Adrenal gland (tissue), 5 donors: ENCODE data around the gene MUC6.

Experiments used
- CTCF ChIP-seq, 6 experiments: fragments of 450-650 bp in 4 of 6; fragments of 200-600 bp in 2 of 6; sonication (generic) in 1 of 6; IDR thresholded peaks; 1 replicate in 5 of 6; 2 replicates in 1 of 6; pipeline versions ENCODE4 v1.5.1 to v1.8.0; 2016 to 2021; ENCODE audit warnings: antibody characterized with exemption in 6 of 6, mild to moderate bottlenecking in 2 of 6, moderate library complexity in 1 of 6
- POLR2A ChIP-seq, 2 donors: fragments of 450-650 bp; IDR thresholded peaks; one replicate each; pipeline ENCODE4 v1.6.1; 2017; ENCODE audit warnings: antibody characterized with exemption in 2 of 2, mild to moderate bottlenecking in 2 of 2, moderate library complexity in 1 of 2
- donor health status: DM: no; HTN: no; CAD: no.

- TF ChIP-seq CTCF (IDR thresholded peaks at IDR 0.05) (no peak), POLR2A (IDR thresholded peaks at IDR 0.05) (no peak)
Observed at GRCh38 chr11:1027483-1028290, 8.8 kb downstream of the MUC6 start.
